Transverse colon (tissue), 3 donors: Measurements from ENCODE around the gene DAND5.

Source experiments
- EP300 ChIP-seq: sonication (generic); formaldehyde crosslinking; IDR thresholded peaks from one replicate; pipeline ENCODE4 v1.6.1; 2017; ENCODE audit warnings: antibody characterized with exemption, low read depth
- POLR2A ChIP-seq: fragments of 450-650 bp; IDR thresholded peaks from one replicate; pipeline ENCODE4 v1.6.1; 2016; ENCODE audit warnings: antibody characterized with exemption, mild to moderate bottlenecking, moderate library complexity
- TF ChIP-seq, protein P1 (sequence below), 5 experiments: fragments of 200-600 bp in 3 of 5; fragments of 450-650 bp in 2 of 5; sonication (generic) in 3 of 5; IDR thresholded peaks; 1 replicate in 2 of 5; 2 replicates in 3 of 5; pipeline ENCODE4 v1.5.1; 2016 to 2017; ENCODE audit warnings: antibody characterized with exemption in 5 of 5, inconsistent platforms in 3 of 5, mild to moderate bottlenecking in 2 of 5, moderate library complexity in 1 of 5

DNA sequence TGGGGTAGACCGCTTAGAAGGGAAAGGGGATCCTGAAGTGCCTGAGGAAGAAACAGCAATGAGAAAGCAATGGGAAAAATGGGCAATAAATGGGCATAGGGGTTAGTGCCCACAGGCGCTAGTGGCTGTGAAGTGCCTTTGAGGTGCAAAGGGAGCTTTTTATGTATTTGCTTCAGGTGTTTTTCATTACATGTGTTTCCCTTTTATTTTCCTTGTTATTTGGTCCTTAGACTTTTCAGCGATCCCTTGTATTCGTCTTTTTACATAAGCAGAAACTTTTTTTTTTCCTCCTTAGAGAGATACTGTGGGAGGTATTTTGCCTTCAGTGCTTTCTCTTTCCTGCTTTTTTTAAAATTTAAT, 45.5 kb downstream of the DAND5 start:
- TF ChIP-seq, protein P1, sequence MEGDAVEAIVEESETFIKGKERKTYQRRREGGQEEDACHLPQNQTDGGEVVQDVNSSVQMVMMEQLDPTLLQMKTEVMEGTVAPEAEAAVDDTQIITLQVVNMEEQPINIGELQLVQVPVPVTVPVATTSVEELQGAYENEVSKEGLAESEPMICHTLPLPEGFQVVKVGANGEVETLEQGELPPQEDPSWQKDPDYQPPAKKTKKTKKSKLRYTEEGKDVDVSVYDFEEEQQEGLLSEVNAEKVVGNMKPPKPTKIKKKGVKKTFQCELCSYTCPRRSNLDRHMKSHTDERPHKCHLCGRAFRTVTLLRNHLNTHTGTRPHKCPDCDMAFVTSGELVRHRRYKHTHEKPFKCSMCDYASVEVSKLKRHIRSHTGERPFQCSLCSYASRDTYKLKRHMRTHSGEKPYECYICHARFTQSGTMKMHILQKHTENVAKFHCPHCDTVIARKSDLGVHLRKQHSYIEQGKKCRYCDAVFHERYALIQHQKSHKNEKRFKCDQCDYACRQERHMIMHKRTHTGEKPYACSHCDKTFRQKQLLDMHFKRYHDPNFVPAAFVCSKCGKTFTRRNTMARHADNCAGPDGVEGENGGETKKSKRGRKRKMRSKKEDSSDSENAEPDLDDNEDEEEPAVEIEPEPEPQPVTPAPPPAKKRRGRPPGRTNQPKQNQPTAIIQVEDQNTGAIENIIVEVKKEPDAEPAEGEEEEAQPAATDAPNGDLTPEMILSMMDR (IDR thresholded peaks at IDR 0.05), result no peak
- TF ChIP-seq POLR2A (no peak), EP300 (no peak)
